HepG2 (cell line): ENCODE data around the gene L3MBTL1. TPM values are rescaled to one million over a fixed set of nuclear protein-coding genes. Genes with fewer than 3 reads are reported as not detected.

Source experiments
- ATAC-seq: fragments of 200-7000 bp; cut with Tn5 transposase; 3 replicates; pipeline ENCODE4 v1.9.1; 2020; ENCODE audit warnings: mild to moderate bottlenecking, moderate library complexity
- BruUV-seq: library from RNA; stranded (reverse); fragments of 400-500 nt; replicated peaks from 2 replicates; lab custom pipeline; 2021; lab: Mats Ljungman, UMichigan
- CTCF ChIA-PET: fragments of 300-600 bp; formaldehyde crosslinking; extraction: SDS; loops from one replicate; lab custom pipeline; 2021; ENCODE audit warnings: low total read pairs, inconsistent platforms, low intra/inter-chr PET ratio; lab: Yijun Ruan, JAX
- POLR2A ChIA-PET: fragments of 350-600 bp; sonication (Branson Sonifier 250); formaldehyde crosslinking; loops from one replicate; lab custom pipeline; 2020; ENCODE audit warnings: antibody characterized with exemption, inconsistent platforms; lab: Yijun Ruan, JAX
- DNase-seq: peaks from one replicate; pipeline ENCODE4 v3.0.0-alpha.2; 2015; ENCODE audit warnings: low spot score
- FAIRE-seq: peaks from 3 replicates; lab custom pipeline; 2011; peaks lifted over from hg19 to GRCh38; lab: Jason Lieb, UNC
- H2AFZ ChIP-seq: one replicate; pipeline ENCODE4 v1.6.1; 2011; ENCODE audit warnings: low read length, inconsistent platforms
- H3K27ac ChIP-seq: fragments of 300-600 bp; 3 replicates; pipeline ENCODE4 v1.8.0; 2011; ENCODE audit warnings: mixed run types, mild to moderate bottlenecking, mixed read lengths, low read length, inconsistent platforms; ENCODE audit not compliant: insufficient read depth; ENCODE audit errors: extremely low read length
- H3K27me3 ChIP-seq, 2 experiments: fragments of 200-600 bp in 1 of 2; 2 replicates in 1 of 2; 3 replicates in 1 of 2; pipeline versions ENCODE4 v1.6.0 to v1.8.0; 2011; ENCODE audit warnings: low read length in 2 of 2, mild to moderate bottlenecking in 2 of 2, moderate library complexity in 2 of 2, inconsistent platforms in 1 of 2; ENCODE audit not compliant: insufficient read depth in 2 of 2, control insufficient read depth in 1 of 2
- H3K36me3 ChIP-seq, 2 experiments: fragments of 200-600 bp in 1 of 2; replicated peaks in 1 of 2; 2 replicates in 1 of 2; 3 replicates in 1 of 2; pipeline versions ENCODE4 v1.5.1 to v1.8.0; 2011; ENCODE audit warnings: low read length in 2 of 2, inconsistent platforms in 1 of 2; ENCODE audit not compliant: insufficient read depth in 2 of 2, control insufficient read depth in 1 of 2
- H3K4me1 ChIP-seq: 2 replicates; pipeline ENCODE4 v1.5.1; 2012; ENCODE audit warnings: low read length, inconsistent platforms; ENCODE audit not compliant: insufficient read depth
- H3K4me2 ChIP-seq: 2 replicates; pipeline ENCODE4 v1.6.0; 2011; ENCODE audit warnings: low read depth, low read length, inconsistent platforms
- H3K4me3 ChIP-seq, 3 experiments: fragments of 200-600 bp in 1 of 3; sonication (generic), shearing (Covaris generic) in 1 of 3; replicated peaks in 1 of 3; 2 replicates each; pipeline ENCODE4 v1.5.1; 2011 to 2016; ENCODE audit warnings: low read length in 3 of 3, inconsistent platforms in 2 of 3, low read depth in 2 of 3, mild to moderate bottlenecking in 2 of 3, control low read depth in 1 of 3, mixed read lengths in 1 of 3; ENCODE audit not compliant: insufficient read depth in 1 of 3
- H3K79me2 ChIP-seq: one replicate; pipeline ENCODE4 v1.6.1; 2011; ENCODE audit warnings: low read length, inconsistent platforms; ENCODE audit not compliant: insufficient read depth
- H3K9ac ChIP-seq: 2 replicates; pipeline ENCODE4 v1.6.0; 2011; ENCODE audit warnings: mild to moderate bottlenecking, low read depth, low read length, inconsistent platforms; ENCODE audit not compliant: insufficient read depth
- H3K9me3 ChIP-seq: 2 replicates; pipeline ENCODE4 v1.5.1; 2012; ENCODE audit warnings: mild to moderate bottlenecking, low read length
- H4K20me1 ChIP-seq: 2 replicates; pipeline ENCODE4 v1.6.0; 2011; ENCODE audit warnings: inconsistent platforms, mild to moderate bottlenecking, low read length, moderate library complexity; ENCODE audit not compliant: insufficient read depth
- AKAP8 ChIP-seq: sonication (generic); formaldehyde crosslinking; IDR thresholded peaks from 2 replicates; pipeline ENCODE4 v1.5.1; 2020; ENCODE audit warnings: mild to moderate bottlenecking, missing genetic modification reagents
- ARNT ChIP-seq: fragments of 450-650 bp; IDR thresholded peaks from 2 replicates; pipeline ENCODE4 v1.6.1; 2017
- CC2D1A ChIP-seq: sonication (generic); formaldehyde crosslinking; IDR thresholded peaks from 2 replicates; pipeline ENCODE4 v1.8.1; 2023; ENCODE audit warnings: mild to moderate bottlenecking, missing genetic modification reagents
- EEA1 ChIP-seq: sonication (generic); formaldehyde crosslinking; IDR thresholded peaks from 2 replicates; pipeline ENCODE4 v1.5.1; 2020; ENCODE audit warnings: mild to moderate bottlenecking, missing genetic modification reagents, borderline replicate concordance
- GZF1 ChIP-seq: sonication (generic); formaldehyde crosslinking; IDR thresholded peaks from 2 replicates; pipeline ENCODE4 v1.5.1; 2020; ENCODE audit warnings: mild to moderate bottlenecking, missing genetic modification reagents
- HNF4A ChIP-seq: sonication (generic); formaldehyde crosslinking; IDR thresholded peaks from 2 replicates; pipeline ENCODE4 v1.4.0; 2020; ENCODE audit warnings: missing genetic modification reagents
- HNF4G ChIP-seq, 2 experiments: sonication (generic) in 1 of 2; formaldehyde crosslinking in 1 of 2; IDR thresholded peaks; 2 replicates each; pipeline versions ENCODE4 v1.4.0 to v1.6.1; 2011 to 2020; ENCODE audit warnings: borderline replicate concordance in 2 of 2, low read depth in 2 of 2, mild to moderate bottlenecking in 2 of 2, low read length in 1 of 2, missing genetic modification reagents in 1 of 2, moderate library complexity in 1 of 2
- HOXD1 ChIP-seq: sonication (generic); formaldehyde crosslinking; IDR thresholded peaks from 2 replicates; pipeline ENCODE4 v1.5.0; 2020; ENCODE audit warnings: missing genetic modification reagents
- KAT2B ChIP-seq: fragments of 150-350 bp; IDR thresholded peaks from 2 replicates; pipeline ENCODE4 v1.6.1; 2014; ENCODE audit warnings: low read depth, low read length, borderline replicate concordance
- MEIS1 ChIP-seq: sonication (generic); formaldehyde crosslinking; IDR thresholded peaks from 2 replicates; pipeline ENCODE4 v1.9.0; 2021; ENCODE audit warnings: mild to moderate bottlenecking, missing genetic modification reagents, moderate library complexity, borderline replicate concordance
- NR2F1 ChIP-seq, 2 experiments: fragments of 450-650 bp in 1 of 2; formaldehyde crosslinking in 1 of 2; IDR thresholded peaks; 2 replicates each; pipeline versions ENCODE4 v1.5.0 to v1.6.1; 2016 to 2020; ENCODE audit warnings: mild to moderate bottlenecking in 1 of 2, missing compliant biosample characterization in 1 of 2, missing genetic modification reagents in 1 of 2, moderate library complexity in 1 of 2
- PCBP1 ChIP-seq: fragments of 200-400 bp; formaldehyde crosslinking; IDR thresholded peaks from 2 replicates; pipeline ENCODE4 v1.6.1; 2017; ENCODE audit warnings: mild to moderate bottlenecking, low read depth, low read length, borderline replicate concordance
- PHF20 ChIP-seq: sonication (generic); formaldehyde crosslinking; IDR thresholded peaks from 2 replicates; pipeline ENCODE4 v1.5.0; 2020; ENCODE audit warnings: mild to moderate bottlenecking, missing genetic modification reagents
- SIX4 ChIP-seq: sonication (generic); formaldehyde crosslinking; IDR thresholded peaks from 2 replicates; pipeline ENCODE4 v1.4.0; 2020; ENCODE audit warnings: missing genetic modification reagents
- SPEN ChIP-seq: sonication (generic); formaldehyde crosslinking; IDR thresholded peaks from 2 replicates; pipeline ENCODE4 v1.5.1; 2020; ENCODE audit warnings: low read depth, mild to moderate bottlenecking, missing genetic modification reagents
- ZNF343 ChIP-seq: sonication (generic); formaldehyde crosslinking; IDR thresholded peaks from 2 replicates; pipeline ENCODE4 v1.4.0; 2020; ENCODE audit warnings: mild to moderate bottlenecking, missing genetic modification reagents
- ZNF362 ChIP-seq: sonication (generic); formaldehyde crosslinking; IDR thresholded peaks from 2 replicates; pipeline ENCODE4 v1.4.0; 2020; ENCODE audit warnings: missing genetic modification reagents, mild to moderate bottlenecking, borderline replicate concordance
- ZNF501 ChIP-seq: sonication (generic); formaldehyde crosslinking; IDR thresholded peaks from 2 replicates; pipeline ENCODE4 v1.5.1; 2020; ENCODE audit warnings: mild to moderate bottlenecking, moderate library complexity, missing genetic modification reagents
- ZNF558 ChIP-seq: sonication (generic); formaldehyde crosslinking; IDR thresholded peaks from 2 replicates; pipeline ENCODE4 v1.9.0; 2022; ENCODE audit warnings: mild to moderate bottlenecking, missing genetic modification reagents, borderline replicate concordance
- ZNF7 ChIP-seq: IDR thresholded peaks from 2 replicates; pipeline ENCODE4 v1.6.1; 2016; ENCODE audit warnings: missing biosample characterization, missing genetic modification reagents
- ZSCAN25 ChIP-seq: sonication (generic); formaldehyde crosslinking; IDR thresholded peaks from 2 replicates; pipeline ENCODE4 v1.8.0; 2022; ENCODE audit warnings: mild to moderate bottlenecking, missing genetic modification reagents
- WGBS: methylation state at CpG from one replicate; pipeline ENCODE4 v1.1.6; 2017; ENCODE audit warnings: low lambda C conversion rate; 5-methylcytosine and 5-hydroxymethylcytosine counted together
- in situ Hi-C: cut with HindIII; loops from 2 replicates; pipeline ENCODE4 v1.10.0; 2017; ENCODE audit warnings: low pct_unique_long_range_greater_than_20kb; ENCODE audit not compliant: extremely low pct_ligation_motif_present
- intact Hi-C: fragments of 100-400 bp; cut with micrococcal nuclease; formaldehyde crosslinking; loops from one replicate; pipeline ENCODE4 v1.10.0; 2022; ENCODE audit not compliant: unreplicated experiment
- polyA plus RNA-seq, 8 experiments: library from polyadenylated mRNA; depleted of rRNA in 3 of 8; stranded (reverse) in 7 of 8; unstranded in 1 of 8; fragments of >200 nt; fragmentation: Illumina TruSeq in 4 of 8; extraction: Trizol in 4 of 8; gene quantifications; 2 replicates each; pipeline versions ENCODE4 v1.2.1 to v1.2.3, GENCODE V29; 2011 to 2016; ENCODE audit warnings: low read depth in 4 of 8, missing spikeins in 1 of 8, mixed read lengths in 1 of 8; ENCODE audit not compliant: insufficient read depth in 1 of 8
- total RNA-seq, 5 experiments: library from RNA; depleted of rRNA; stranded (reverse); fragments of >200 nt; fragmentation: Illumina TruSeq; extraction: Trizol; gene quantifications; 2 replicates each; pipeline ENCODE4 v1.2.3, GENCODE V29; 2016; ENCODE audit warnings: low read depth in 1 of 5

L3MBTL1 gene
- total and polyA plus RNA-seq, 2 of the 13 experiments (the other 11 are each of a cell fraction or from before 2014, with no cell fraction given): 9.0 to 17.8 TPM

- WGBS: 74% methylated on average over 3 of the region's 3 CpGs
- Histone ChIP-seq H4K20me1 (no peaks in the 10 kb centered on the region), H3K9ac (no peak overlapping the region), H3K4me2 (no peak overlapping the region), H3K4me3 (no peak overlapping the region), H3K27ac (no peak overlapping the region), H3K4me1 (peaks cover 6% of the 10 kb centered on the region; the same call in 1 of the 2 replicates), H3K36me3 (no peaks in the 10 kb centered on the region), H3K27me3 (no peaks in the 10 kb centered on the region), H2AFZ (no peak overlapping the region), H3K9me3 (peaks cover 2% of the 10 kb centered on the region), H3K79me2 (no peaks in the 10 kb centered on the region)
- intact Hi-C loops: no loop called here
- DNase-seq: no peak
- FAIRE-seq: no peak
- ATAC-seq: no peak
- in situ Hi-C loops: no loop called here
- ChIA-PET POLR2A (no interaction called here), CTCF (no interaction called here)
- TF ChIP-seq HOXD1 (CRISPR knock-in tag): no peak
- no peak for TF ChIP-seq NR2F1 (CRISPR knock-in tag; IDR thresholded peaks at IDR 0.05)
- no peak for TF ChIP-seq CC2D1A
- no peak for TF ChIP-seq EEA1
- no peak for TF ChIP-seq KAT2B
- no peak for TF ChIP-seq AKAP8 (CRISPR knock-in tag)
- no peak for TF ChIP-seq GZF1
- TF ChIP-seq MEIS1 (CRISPR knock-in tag): no peak
- TF ChIP-seq PCBP1: no peak
- TF ChIP-seq ZNF7: no peak
- BruUV-seq: no TSS peak
Observed at GRCh38 chr20:43492101-43492500, 15.4 kb upstream of the L3MBTL1 start.

- no peak overlapping the region for H3K27ac ChIP-seq
- POLR2A ChIA-PET: interaction anchor here (1.2 kb wide), 1 partner anchor 37 kb away, joined by 4 read pairs; no protein-coding TSS in a partner anchor
- no peak overlapping the region for H3K4me3 ChIP-seq
- H3K9me3 ChIP-seq: 0 out of 2 replicates have a peak, but pooled peaks cover 4% of the 10 kb centered on the region
- H3K79me2 ChIP-seq: no peaks in the 10 kb centered on the region
- WGBS: 9% methylated on average over 2 of the region's 2 CpGs
- H3K36me3 ChIP-seq: no peaks in the 10 kb centered on the region
- no peaks in the 10 kb centered on the region for H4K20me1 ChIP-seq
- H3K4me1 ChIP-seq: peaks cover 6% of the 10 kb centered on the region; the same call in 1 of the 2 replicates
- DNase-seq: no peak
- H3K4me2 ChIP-seq: no peak overlapping the region
- peak; percentile 50; the same call in 2 of the 3 replicates for ATAC-seq
- no peaks in the 10 kb centered on the region for H3K27me3 ChIP-seq
- H3K9ac ChIP-seq: no peak overlapping the region
- no TSS peak for BruUV-seq
- H2AFZ ChIP-seq: no peak overlapping the region
- no peak for FAIRE-seq
- in situ Hi-C loops: no loop called here
- CTCF ChIA-PET: no interaction called here
- intact Hi-C loops: no loop called here
- no peak for TF ChIP-seq ZSCAN25
- peak; percentile 68 for TF ChIP-seq HNF4A
- 0 out of 2 replicates have a peak, but pooled peaks have one; percentile 26 for TF ChIP-seq PHF20
- no peak for TF ChIP-seq SPEN (CRISPR knock-in tag)
- no peak for TF ChIP-seq ARNT
- TF ChIP-seq SIX4 (CRISPR knock-in tag): no peak
- TF ChIP-seq ZNF501 (CRISPR knock-in tag): no peak
- no peak for TF ChIP-seq ZNF362 (CRISPR knock-in tag)
- 0 out of 2 replicates have a peak, but pooled peaks have one; percentile 29 for TF ChIP-seq ZNF558 (CRISPR knock-in tag)
- peak; percentile 20; the same call in 1 of the 2 replicates for TF ChIP-seq HNF4G (IDR thresholded peaks at IDR 0.05; ENCODE audit: borderline replicate concordance, low read depth, low read length)
- TF ChIP-seq HNF4G (CRISPR knock-in tag; IDR thresholded peaks at IDR 0.05; ENCODE audit: borderline replicate concordance, low read depth): no peak
- TF ChIP-seq ZNF343 (CRISPR knock-in tag): no peak
Observed at GRCh38 chr20:43495388-43495787, 12.1 kb upstream of the L3MBTL1 start.
